Measurements from ENCODE around the gene TRAF3. TPM values are rescaled to one million over a fixed set of nuclear protein-coding genes. Genes with fewer than 3 reads are reported as not detected.
A peak's percentile ranks its signal among the peaks of the same experiment; 100 is the strongest.

The TRAF3 gene
- total RNA-seq, 1 experiment from 2014 or later: 37.6 TPM

DNA sequence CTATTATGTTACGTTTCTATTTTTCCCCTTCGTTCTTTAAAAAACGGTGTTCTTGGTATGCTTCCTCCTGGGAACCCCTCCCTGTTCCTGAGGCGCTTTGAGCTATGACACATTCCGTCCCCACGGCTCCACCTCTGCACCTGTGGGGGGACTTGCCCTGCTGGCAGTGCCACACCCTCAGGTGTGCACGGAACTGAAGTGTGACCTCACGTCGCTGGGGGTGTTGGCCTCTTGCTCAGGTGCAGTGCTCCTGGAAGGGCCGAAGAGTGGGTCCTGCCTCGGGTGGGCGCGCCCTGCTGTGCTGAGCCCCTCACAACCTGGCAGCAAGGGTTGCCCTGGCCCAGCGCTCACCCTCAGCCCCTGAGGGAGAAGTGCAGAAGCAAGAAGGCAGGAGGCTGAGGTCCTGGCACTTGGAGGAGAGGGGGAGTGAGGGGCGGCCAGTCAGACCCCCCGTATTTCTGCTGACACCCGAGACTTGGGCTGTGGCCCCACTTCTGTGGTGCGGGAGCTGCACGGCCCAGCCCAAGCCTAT lies 150.2 kb downstream of the TRAF3 start:
- Histone ChIP-seq H3K27ac (ENCODE audit: low read length) (no peak overlapping the region), H3K36me3 (ENCODE audit: control insufficient read depth, insufficient read depth, low read length) (no peaks in the 10 kb centered on the region), H3K27me3 (ENCODE audit: control insufficient read depth, insufficient read depth, low read length) (no peaks in the 10 kb centered on the region), H3K4me1 (ENCODE audit: control insufficient read depth, insufficient read depth, low read length) (peaks cover 2% of the 10 kb centered on the region; the same call in 1 of the 2 replicates), H3K9me3 (ENCODE audit: control insufficient read depth, insufficient read depth, low read depth, low read length) (no peaks in the 10 kb centered on the region), H3K4me3 (ENCODE audit: low read depth in 2 of 2, low read length in 2 of 2) (no peak overlapping the region)
- no TSS peak for BruUV-seq (replicated peaks)
- DNase-seq (ENCODE audit: low read depth, low spot score): no peak
- intact Hi-C loops (cut with micrococcal nuclease; ENCODE audit: unreplicated experiment) (no loop called here), in situ Hi-C loops (cut with HindIII; ENCODE audit: low pct_unique_long_range_greater_than_20kb, low sequenced_read_pairs) (no loop called here)
- CTCF ChIA-PET: no interaction called here
- no peak for ATAC-seq
- POLR2A ChIA-PET: no interaction called here
- TF ChIP-seq TCF7L2 (IDR thresholded peaks at IDR 0.05; ENCODE audit: low read depth, low read length) (no peak), CTCF (IDR thresholded peaks at IDR 0.05) (no peak), POLR2AphosphoS5 (IDR thresholded peaks at IDR 0.05; ENCODE audit: low read depth, low read length) (no peak), SIN3A (IDR thresholded peaks at IDR 0.05; ENCODE audit: borderline replicate concordance, insufficient read depth, low read depth, low read length) (no peak)
- TF ChIP-seq, protein P1, sequence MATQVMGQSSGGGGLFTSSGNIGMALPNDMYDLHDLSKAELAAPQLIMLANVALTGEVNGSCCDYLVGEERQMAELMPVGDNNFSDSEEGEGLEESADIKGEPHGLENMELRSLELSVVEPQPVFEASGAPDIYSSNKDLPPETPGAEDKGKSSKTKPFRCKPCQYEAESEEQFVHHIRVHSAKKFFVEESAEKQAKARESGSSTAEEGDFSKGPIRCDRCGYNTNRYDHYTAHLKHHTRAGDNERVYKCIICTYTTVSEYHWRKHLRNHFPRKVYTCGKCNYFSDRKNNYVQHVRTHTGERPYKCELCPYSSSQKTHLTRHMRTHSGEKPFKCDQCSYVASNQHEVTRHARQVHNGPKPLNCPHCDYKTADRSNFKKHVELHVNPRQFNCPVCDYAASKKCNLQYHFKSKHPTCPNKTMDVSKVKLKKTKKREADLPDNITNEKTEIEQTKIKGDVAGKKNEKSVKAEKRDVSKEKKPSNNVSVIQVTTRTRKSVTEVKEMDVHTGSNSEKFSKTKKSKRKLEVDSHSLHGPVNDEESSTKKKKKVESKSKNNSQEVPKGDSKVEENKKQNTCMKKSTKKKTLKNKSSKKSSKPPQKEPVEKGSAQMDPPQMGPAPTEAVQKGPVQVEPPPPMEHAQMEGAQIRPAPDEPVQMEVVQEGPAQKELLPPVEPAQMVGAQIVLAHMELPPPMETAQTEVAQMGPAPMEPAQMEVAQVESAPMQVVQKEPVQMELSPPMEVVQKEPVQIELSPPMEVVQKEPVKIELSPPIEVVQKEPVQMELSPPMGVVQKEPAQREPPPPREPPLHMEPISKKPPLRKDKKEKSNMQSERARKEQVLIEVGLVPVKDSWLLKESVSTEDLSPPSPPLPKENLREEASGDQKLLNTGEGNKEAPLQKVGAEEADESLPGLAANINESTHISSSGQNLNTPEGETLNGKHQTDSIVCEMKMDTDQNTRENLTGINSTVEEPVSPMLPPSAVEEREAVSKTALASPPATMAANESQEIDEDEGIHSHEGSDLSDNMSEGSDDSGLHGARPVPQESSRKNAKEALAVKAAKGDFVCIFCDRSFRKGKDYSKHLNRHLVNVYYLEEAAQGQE (IDR thresholded peaks at IDR 0.05; ENCODE audit: insufficient read depth in 1 of 2, low read depth in 2 of 2, low read length in 1 of 2): no peak

GRCh38 chr14:102927878-102928411 lies 150.7 kb downstream of the TRAF3 start:
- CTCF ChIA-PET: no interaction called here
- ATAC-seq (peak; percentile 30), DNase-seq (ENCODE audit: low read depth, low spot score) (no peak)
- H3K4me3 ChIP-seq (ENCODE audit: low read depth in 2 of 2, low read length in 2 of 2): peak overlapping the region; percentile 5 to 29; a peak in 2 of 4 replicates
- in situ Hi-C loops (cut with HindIII; ENCODE audit: low pct_unique_long_range_greater_than_20kb, low sequenced_read_pairs) (no loop called here), intact Hi-C loops (cut with micrococcal nuclease; ENCODE audit: unreplicated experiment) (no loop called here)
- no peaks in the 10 kb centered on the region for H3K27me3 ChIP-seq (ENCODE audit: control insufficient read depth, insufficient read depth, low read length)
- no peaks in the 10 kb centered on the region for H3K9me3 ChIP-seq (ENCODE audit: control insufficient read depth, insufficient read depth, low read depth, low read length)
- H3K36me3 ChIP-seq (ENCODE audit: control insufficient read depth, insufficient read depth, low read length): no peaks in the 10 kb centered on the region
- TF ChIP-seq TCF7L2 (IDR thresholded peaks at IDR 0.05; ENCODE audit: low read depth, low read length) (no peak), CTCF (IDR thresholded peaks at IDR 0.05) (no peak), POLR2AphosphoS5 (IDR thresholded peaks at IDR 0.05; ENCODE audit: low read depth, low read length) (no peak), SIN3A (IDR thresholded peaks at IDR 0.05; ENCODE audit: borderline replicate concordance, insufficient read depth, low read depth, low read length) (no peak)
- TF ChIP-seq, protein P1 (IDR thresholded peaks at IDR 0.05; ENCODE audit: insufficient read depth in 1 of 2, low read depth in 2 of 2, low read length in 1 of 2): no peak
- POLR2A ChIA-PET: no interaction called here
- no peak overlapping the region for H3K27ac ChIP-seq (ENCODE audit: low read length)
- BruUV-seq (replicated peaks): no TSS peak
- H3K4me1 ChIP-seq (ENCODE audit: control insufficient read depth, insufficient read depth, low read length): peaks cover 2% of the 10 kb centered on the region; the same call in 1 of the 2 replicates

Measured in Panc1 (cell line).